Amniotic epithelial cell (primary cell): ENCODE measurements around the gene NDUFS6.

Experiments
- DNase-seq: peaks from one replicate; pipeline ENCODE4 v3.0.0-alpha.2; 2010; ENCODE audit warnings: low read depth

The NDUFS6 gene

GRCh38 chr5:1817261-1818043, 16.2 kb downstream of the NDUFS6 start:
- DNase-seq = no peak

DNA sequence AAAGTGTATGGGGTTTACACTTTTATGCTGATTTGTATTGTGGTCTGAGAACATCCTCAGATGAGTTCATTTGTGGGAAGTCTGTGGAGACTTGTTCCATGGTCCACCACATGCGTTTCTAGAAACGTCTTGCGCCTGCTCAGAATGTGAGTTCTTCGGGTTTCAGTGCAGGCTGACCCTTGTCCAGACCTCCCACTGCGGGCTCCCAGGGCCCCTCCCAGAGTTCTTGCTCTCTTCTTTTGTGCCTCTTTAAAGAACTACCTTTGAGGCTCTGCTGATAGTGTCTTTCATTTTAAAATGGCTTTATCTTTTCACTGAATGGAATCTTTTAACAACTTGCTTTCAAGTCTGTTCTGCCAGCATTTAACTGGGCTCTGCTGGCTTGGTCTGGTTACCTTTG, 17.6 kb downstream of the NDUFS6 start:
- no peak for DNase-seq

DNA sequence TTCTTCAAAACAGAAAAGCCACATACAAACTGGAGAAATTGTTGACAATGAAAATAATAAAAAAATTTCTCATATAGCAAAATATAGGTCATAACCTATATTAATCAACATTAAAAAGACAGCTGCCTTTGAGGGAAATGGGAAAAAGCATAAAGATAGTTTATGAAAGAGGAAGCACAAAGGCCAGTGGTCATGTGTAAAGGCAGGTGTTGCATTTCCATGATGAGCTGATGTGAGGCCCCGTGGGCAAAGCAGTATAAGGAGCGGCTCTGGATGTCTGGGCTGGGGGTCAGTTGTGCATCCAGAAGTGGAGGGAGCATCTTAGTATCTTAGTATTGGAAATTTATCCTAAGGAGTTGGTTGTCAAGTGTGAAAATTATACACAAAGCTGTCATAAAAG, 18.3 kb downstream of the NDUFS6 start:
- DNase-seq = no peak

DNA sequence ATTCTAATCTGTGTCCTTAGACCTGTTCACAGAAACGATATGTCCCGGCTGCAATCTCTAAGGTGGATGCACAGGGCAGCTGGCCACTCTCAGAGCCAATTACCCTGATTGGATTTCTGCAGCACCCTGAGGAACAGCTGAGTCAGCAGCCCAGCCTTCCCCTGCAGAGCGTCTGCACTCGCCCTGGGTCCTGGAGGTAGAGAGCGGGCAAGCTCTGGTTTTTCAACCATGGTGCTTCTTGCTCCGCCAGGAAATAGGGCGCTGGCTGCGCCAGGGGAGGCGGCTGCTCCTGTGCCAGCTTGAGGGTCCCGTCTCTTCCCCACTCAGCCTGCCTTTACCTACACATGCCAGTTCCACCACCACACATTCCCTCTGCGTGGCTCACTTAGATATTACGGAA, 19.2 kb downstream of the NDUFS6 start:
- no peak for DNase-seq

DNA sequence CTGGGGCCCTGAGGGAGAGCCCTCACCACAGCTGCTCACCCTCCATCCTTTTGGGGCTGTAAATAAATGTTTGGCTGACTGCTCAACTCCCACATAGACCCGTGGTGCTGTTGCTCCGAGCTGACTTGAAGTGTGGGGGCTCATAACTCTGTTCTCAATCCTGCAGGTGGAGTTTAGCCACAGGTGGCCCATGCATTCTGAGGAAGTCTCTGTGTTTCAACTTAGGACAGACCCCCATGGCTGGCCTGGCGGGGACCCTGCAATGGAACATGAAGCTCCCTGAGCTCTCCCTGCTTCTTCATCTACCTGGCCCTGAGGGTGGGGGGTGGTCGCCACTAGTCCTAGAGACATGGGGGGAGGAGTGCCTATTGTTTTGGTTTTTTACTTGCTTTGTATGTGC, 19.7 kb downstream of the NDUFS6 start:
- DNase-seq = no peak

DNA sequence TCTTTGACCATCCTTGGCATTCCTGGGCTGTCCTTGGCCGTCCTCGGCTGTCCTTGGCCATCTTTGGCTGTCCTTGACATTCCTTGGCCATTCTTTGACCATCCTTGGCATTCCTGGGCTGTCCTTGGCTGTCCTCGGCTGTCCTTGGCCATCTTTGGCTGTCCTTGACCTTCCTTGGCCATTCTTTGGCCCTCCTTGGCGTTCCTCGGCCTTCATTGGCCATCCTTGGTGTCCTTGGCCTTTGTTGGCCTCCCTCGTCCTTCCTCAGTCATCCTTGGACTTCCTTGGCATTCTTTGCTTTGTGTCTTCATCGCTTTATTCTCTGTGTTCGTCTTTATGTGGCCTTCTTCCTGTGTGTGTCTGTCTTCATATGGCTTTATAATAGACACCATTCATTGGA, 20.7 kb downstream of the NDUFS6 start:
- no peak for DNase-seq

- DNase-seq = no peak
These were observed 22.3 kb downstream of the NDUFS6 start for GRCh38 chr5:1823381-1824034.

DNA sequence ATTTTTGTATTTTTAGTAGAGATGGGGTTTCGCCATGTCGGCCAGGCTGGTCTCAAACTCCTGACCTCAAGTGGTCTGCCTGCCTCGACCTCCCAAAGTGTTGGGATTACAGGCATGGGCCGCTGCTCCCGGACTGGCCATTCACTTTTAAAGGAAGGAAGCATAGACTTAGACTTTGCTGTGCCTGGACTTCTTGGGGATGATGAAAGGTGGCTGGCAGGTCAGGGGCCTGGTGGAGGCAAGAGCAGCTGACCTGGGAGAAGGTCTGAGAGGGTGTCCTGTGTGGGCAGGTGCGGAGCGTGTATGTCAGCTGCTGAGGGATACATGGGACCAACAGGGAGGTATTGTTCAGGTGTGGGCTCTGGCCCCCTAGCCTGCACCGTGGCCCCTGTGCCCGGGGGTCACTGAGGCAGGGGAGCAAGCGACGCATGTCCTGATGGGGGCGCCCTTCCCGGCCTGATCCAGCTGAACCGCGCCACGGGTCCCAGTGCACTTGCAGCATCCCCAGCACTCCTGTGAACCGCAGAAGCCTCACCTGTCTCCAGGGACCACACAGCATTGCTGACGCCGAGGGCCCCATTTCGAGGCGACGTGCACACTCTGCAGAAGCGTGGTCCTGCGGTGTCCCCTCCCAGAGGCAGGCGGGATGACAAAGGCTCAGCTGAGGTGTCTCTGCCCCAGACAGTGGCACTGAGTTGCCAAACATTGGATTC, 23.1 kb downstream of the NDUFS6 start:
- DNase-seq = no peak

GRCh38 chr5:1824903-1825841, 24.0 kb downstream of the NDUFS6 start:
- DNase-seq = no peak

DNA sequence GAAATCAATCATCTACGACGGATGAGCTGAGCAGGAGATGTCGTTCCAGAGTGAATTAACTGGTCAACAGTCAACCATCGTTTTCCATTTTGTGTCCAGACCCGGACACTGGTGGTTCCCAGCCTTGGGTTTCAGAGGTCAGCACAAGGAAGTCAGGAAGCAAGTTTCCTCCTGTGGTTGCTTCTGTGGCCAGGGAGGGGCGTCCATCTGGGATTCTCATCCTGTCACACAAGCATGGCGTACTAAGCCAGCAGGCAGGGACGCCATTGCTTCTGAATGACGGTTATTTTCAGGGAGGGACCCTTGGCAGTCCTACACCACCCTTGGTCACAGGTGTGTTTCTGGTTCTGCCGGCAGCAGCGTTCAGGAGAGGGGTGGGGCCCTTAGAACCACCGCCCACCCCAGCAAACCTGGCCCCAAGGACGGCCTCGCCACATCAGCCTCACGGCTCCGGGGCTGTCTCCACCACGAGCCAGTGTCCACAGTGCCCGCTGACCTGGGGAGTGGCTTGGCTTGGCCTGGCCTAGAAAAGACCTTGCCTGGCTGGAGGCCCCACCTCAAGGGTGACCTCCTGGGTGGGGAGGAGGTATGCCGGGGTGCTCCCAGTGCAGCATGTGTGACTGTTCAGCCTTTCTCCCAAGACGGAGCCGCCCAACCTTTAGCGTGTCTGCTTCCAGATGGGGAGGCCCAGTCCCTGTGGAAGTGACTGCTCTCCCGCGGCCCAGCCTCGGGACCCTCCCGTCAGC, 25.2 kb downstream of the NDUFS6 start:
- DNase-seq = no peak

GRCh38 chr5:1827025-1827885, 26.0 kb downstream of the NDUFS6 start:
- DNase-seq = no peak

DNA sequence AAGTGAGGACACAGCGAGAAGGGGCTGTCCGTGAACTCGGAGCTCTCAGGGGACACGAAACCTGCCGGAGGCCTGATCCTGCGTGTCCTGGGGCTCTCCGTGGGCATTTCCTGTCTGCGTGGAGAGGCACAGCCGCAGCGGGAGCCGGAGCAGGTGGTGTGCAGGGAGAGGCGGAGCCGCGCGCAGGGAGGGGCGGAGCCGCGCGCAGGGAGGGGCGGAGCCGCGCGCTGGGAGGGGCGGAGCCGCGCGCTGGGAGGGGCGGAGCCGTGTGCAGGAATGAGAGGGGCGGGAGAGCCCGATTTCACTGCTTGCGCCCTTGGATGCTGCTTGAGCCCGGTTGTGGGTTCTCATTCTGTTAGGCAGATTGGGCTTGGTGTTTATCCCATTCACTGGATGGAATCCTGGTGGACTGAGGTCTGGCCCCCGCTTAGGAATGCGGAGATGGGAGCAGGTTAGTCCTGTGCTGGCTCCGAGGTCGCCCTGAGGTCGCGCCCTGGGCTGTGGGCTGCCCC, 26.7 kb downstream of the NDUFS6 start:
- peak; percentile 7 for DNase-seq

DNA sequence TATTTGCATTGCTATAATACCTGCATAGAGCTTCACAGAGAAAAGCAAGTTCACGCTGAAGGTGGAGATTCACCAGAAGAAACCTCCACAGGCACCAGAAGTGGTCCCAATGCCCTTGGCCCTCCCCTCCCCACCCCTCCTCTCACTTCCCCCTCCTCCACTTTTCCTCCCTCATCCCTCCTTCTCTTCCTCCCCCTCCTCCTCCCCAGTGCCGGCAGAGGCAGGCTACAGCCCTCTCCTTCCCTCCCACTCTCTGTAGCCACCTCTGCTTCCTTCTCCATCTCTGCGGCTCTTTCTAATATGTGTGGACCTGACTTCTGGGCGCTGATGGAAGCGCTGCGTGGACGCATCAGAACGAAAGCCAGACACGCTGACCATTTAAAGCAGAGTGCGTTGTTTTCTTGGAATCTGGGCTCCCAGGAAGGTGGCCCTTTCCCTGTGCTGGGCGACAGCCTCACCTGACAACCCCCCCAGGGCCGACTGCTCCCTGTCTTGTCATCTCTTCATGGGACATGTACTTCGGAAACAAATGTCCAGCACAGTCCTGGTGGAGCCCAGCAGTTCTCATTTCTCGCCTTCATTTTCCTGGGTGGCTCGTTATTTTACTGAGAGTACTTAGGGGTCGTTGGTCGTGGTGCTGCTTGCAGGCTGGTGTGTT, 29.5 kb downstream of the NDUFS6 start:
- DNase-seq = no peak

DNA sequence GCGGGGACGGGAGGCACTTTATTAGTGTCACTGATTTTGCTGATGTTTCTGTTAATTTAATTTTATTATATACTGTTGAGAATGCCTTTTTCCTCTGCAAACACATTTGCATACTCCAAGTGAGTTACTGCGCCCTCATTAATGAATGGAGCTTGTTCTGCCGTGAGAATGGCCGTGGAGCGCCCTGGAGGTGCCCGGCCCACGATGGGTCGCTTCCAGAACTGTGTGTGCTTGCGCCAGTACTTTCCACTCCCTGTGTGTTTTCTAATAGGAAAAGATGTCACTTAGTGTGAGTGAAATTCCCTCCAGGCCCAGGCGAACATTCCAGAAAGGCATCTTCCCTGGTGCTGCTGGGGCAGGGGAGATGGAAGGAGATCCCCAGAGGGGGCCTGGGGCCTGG, 30.1 kb downstream of the NDUFS6 start:
- DNase-seq = no peak

- no peak for DNase-seq
These were observed 30.6 kb downstream of the NDUFS6 start for GRCh38 chr5:1831677-1832313.

DNA sequence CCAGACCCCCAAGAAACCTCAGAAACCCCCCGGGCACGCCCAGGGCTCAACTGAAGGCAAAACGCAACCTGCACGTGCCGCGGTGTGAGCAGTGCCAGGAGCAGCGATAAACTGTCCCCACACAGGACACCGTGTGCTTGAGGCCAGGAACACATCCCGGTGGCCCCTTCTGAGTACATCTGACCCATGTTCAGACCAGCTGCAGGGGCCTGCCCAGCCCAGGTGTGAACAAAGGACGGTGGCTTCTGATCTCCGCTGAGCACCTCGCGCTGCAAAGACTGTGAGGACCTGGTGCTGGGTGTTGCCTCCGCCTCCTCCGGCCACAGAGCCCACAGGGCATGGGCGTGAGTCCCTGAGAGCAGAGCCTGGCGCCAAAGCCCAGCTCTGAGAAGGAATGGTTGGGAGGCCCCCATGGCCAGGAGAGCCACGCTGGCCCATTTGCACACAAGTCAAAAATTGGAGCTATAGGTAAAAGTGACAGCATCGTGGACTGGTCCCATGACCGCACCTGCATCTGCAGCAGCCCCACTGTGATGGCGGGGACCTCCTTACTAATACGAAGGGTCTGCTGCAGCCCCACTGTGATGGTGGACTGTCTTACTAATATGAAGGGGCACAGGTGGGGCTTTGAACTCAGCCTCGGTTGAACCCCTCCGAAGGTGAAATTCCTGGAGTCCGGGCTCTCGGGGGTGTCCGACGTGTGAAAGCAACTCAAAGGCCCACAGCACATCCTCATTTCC, 31.5 kb downstream of the NDUFS6 start:
- DNase-seq = no peak

DNA sequence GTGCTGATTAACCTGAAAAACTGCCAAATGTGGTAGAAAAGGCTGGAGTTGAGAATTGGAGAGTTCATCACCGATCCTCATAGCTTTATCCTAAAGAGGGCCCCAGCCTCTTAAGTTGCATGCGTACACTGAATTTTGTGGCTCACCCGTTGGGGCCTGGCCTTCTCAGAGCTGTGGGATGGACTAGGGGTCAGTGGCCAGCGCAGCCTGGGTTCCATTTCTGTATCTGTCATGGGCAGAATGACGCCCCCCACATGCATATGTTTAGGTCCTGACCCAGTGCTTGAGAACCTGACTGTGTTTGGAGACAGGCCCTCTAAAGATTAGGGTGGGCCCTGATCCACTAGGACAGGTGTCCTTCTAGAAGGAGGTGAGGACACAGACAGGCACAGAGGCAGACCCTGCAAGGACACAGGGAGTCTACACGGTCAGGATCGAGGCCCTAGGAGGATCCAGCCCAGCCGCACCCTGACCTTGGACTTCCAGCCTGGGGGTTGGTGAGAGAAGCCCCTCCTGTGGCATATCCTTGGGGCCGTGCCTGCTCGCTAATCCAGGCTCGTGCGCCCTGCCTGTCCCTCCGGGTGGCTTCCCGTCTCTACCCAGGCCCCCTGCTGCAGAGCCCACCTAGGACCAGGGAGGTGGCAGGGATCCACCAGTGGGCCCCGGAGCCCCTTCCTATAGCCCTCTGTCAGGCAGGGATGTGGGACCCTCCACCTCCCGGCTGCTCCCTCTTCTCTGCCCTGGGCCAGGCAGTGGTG, 32.2 kb downstream of the NDUFS6 start:
- DNase-seq = no peak
